Measurements from ENCODE around the gene TRMT112. TPM values are rescaled to one million over a fixed set of nuclear protein-coding genes. Genes with fewer than 3 reads are reported as not detected.

Gene TRMT112
- total and polyA plus RNA-seq, 10 of the 15 experiments (the other 5 are each of a cell fraction or from before 2014, with no cell fraction given), result 212 to 455 (median 308) TPM

DNA sequence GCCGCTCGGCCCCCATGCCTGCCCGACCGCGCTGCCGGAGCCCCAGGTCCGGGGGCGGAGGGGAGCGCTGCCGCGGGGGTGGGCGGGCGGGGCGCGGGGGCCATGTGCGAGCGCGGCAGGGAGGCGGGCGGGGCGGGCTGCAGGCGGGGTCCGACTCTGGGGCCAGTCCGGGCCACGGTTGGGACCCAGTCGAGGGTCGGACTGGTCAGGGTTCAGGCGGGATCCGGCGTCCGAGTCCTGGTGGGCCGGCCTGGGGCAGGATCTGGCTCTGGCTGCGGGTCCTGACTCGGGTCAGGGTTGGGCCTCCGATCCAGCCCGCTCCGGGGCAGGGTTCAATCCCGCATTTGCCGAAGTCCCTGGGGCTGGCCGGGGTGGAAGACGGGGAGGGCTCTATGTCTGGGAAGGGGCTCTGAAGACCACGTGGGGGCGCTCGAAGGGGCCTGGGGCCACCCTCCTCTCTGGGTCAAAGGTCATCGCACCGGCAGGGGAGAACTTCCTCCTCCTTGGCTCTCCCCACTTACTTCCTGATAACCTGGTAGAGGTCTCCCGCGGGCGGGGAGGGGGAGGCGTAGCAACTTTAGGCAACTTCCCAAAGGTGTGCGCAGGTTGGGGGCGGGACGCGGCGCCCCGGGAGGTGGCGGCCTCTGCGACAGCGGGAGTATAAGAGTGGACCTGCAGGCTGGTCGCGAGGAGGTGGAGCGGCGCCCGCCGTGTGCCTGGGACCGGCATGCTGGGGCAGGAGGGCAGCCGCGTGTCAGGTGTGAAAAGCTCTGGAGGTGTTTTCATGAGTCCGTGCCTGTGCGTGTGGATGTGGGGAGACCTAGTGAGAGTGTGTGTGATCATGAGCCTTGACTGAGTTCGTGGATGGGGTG is 11.4 kb downstream of the TRMT112 start:
- SMC1A ChIA-PET (ENCODE audit: uncharacterized antibody, unreplicated experiment), result interaction anchor here (2.0 to 5.7 kb wide), 4 partner anchors 12 to 100 kb away, joined by 7 to 98 read pairs (median 12); partner anchors contain the start of genes FERMT3, PRDX5 and TRMT112
- no peak for TF ChIP-seq HDAC6 (IDR thresholded peaks at IDR 0.05; ENCODE audit: unreplicated experiment)
- TF ChIP-seq, protein P1, sequence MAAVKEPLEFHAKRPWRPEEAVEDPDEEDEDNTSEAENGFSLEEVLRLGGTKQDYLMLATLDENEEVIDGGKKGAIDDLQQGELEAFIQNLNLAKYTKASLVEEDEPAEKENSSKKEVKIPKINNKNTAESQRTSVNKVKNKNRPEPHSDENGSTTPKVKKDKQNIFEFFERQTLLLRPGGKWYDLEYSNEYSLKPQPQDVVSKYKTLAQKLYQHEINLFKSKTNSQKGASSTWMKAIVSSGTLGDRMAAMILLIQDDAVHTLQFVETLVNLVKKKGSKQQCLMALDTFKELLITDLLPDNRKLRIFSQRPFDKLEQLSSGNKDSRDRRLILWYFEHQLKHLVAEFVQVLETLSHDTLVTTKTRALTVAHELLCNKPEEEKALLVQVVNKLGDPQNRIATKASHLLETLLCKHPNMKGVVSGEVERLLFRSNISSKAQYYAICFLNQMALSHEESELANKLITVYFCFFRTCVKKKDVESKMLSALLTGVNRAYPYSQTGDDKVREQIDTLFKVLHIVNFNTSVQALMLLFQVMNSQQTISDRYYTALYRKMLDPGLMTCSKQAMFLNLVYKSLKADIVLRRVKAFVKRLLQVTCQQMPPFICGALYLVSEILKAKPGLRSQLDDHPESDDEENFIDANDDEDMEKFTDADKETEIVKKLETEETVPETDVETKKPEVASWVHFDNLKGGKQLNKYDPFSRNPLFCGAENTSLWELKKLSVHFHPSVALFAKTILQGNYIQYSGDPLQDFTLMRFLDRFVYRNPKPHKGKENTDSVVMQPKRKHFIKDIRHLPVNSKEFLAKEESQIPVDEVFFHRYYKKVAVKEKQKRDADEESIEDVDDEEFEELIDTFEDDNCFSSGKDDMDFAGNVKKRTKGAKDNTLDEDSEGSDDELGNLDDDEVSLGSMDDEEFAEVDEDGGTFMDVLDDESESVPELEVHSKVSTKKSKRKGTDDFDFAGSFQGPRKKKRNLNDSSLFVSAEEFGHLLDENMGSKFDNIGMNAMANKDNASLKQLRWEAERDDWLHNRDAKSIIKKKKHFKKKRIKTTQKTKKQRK (IDR thresholded peaks at IDR 0.05; ENCODE audit: low read depth, low read length), result no peak
- TF ChIP-seq IKZF1 (conservative IDR thresholded peaks at IDR 0.05), result peak; percentile 16; the same call in 1 of the 2 replicates
- TF ChIP-seq ASH2L (IDR thresholded peaks at IDR 0.05; ENCODE audit: borderline replicate concordance, low read depth), result peak; percentile 74; the same call in 1 of the 2 replicates
- no peak for TF ChIP-seq RFX5 (IDR thresholded peaks at IDR 0.05; ENCODE audit: low read depth, low read length)
- TF ChIP-seq SP1 (IDR thresholded peaks at IDR 0.05; ENCODE audit: low read depth, low read length), result no peak
- TF ChIP-seq, protein P2, sequence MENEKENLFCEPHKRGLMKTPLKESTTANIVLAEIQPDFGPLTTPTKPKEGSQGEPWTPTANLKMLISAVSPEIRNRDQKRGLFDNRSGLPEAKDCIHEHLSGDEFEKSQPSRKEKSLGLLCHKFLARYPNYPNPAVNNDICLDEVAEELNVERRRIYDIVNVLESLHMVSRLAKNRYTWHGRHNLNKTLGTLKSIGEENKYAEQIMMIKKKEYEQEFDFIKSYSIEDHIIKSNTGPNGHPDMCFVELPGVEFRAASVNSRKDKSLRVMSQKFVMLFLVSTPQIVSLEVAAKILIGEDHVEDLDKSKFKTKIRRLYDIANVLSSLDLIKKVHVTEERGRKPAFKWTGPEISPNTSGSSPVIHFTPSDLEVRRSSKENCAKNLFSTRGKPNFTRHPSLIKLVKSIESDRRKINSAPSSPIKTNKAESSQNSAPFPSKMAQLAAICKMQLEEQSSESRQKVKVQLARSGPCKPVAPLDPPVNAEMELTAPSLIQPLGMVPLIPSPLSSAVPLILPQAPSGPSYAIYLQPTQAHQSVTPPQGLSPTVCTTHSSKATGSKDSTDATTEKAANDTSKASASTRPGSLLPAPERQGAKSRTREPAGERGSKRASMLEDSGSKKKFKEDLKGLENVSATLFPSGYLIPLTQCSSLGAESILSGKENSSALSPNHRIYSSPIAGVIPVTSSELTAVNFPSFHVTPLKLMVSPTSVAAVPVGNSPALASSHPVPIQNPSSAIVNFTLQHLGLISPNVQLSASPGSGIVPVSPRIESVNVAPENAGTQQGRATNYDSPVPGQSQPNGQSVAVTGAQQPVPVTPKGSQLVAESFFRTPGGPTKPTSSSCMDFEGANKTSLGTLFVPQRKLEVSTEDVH (IDR thresholded peaks at IDR 0.05; ENCODE audit: low read depth, partially characterized antibody), result no peak
- TF ChIP-seq ZZZ3 (IDR thresholded peaks at IDR 0.05; ENCODE audit: control insufficient read depth, insufficient read length, low read depth), result no peak
- TF ChIP-seq, protein P3, sequence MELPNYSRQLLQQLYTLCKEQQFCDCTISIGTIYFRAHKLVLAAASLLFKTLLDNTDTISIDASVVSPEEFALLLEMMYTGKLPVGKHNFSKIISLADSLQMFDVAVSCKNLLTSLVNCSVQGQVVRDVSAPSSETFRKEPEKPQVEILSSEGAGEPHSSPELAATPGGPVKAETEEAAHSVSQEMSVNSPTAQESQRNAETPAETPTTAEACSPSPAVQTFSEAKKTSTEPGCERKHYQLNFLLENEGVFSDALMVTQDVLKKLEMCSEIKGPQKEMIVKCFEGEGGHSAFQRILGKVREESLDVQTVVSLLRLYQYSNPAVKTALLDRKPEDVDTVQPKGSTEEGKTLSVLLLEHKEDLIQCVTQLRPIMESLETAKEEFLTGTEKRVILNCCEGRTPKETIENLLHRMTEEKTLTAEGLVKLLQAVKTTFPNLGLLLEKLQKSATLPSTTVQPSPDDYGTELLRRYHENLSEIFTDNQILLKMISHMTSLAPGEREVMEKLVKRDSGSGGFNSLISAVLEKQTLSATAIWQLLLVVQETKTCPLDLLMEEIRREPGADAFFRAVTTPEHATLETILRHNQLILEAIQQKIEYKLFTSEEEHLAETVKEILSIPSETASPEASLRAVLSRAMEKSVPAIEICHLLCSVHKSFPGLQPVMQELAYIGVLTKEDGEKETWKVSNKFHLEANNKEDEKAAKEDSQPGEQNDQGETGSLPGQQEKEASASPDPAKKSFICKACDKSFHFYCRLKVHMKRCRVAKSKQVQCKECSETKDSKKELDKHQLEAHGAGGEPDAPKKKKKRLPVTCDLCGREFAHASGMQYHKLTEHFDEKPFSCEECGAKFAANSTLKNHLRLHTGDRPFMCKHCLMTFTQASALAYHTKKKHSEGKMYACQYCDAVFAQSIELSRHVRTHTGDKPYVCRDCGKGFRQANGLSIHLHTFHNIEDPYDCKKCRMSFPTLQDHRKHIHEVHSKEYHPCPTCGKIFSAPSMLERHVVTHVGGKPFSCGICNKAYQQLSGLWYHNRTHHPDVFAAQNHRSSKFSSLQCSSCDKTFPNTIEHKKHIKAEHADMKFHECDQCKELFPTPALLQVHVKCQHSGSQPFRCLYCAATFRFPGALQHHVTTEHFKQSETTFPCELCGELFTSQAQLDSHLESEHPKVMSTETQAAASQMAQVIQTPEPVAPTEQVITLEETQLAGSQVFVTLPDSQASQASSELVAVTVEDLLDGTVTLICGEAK (IDR thresholded peaks at IDR 0.05; ENCODE audit: borderline replicate concordance), result no peak; the same call in 1 of the 2 replicates
- TF ChIP-seq FOXM1 (IDR thresholded peaks at IDR 0.05; ENCODE audit: low read depth, low read length), result no peak
- peak; percentile 98 for TF ChIP-seq NR2F1 (conservative IDR thresholded peaks at IDR 0.05)

More for the DNA sequence above, 11.4 kb downstream of the TRMT112 start:
- Histone ChIP-seq H3K4me2 (ENCODE audit: control insufficient read depth, insufficient read depth) (peak overlapping the region; percentile 99), H3K27ac (ENCODE audit: control insufficient read depth, insufficient read depth) (peak overlapping the region; percentile 79), H3K4me3 (peak overlapping the region; percentile 78), H3K79me2 (ENCODE audit: control insufficient read depth, insufficient read depth, low read length) (peaks cover 24% of the 10 kb centered on the region), H3K36me3 (ENCODE audit: control insufficient read depth in 2 of 2, insufficient read depth in 2 of 2, low read length in 1 of 2) (peaks cover 0 to 3% of the 10 kb centered on the region in 2 experiments; a peak in 2 of 4 replicates), H3K9ac (ENCODE audit: control insufficient read depth, insufficient read depth, low read length) (peak overlapping the region; percentile 80), H3K9me3 (replicated peaks; ENCODE audit: control insufficient read depth, insufficient read depth, low read length) (no peaks in the 10 kb centered on the region), H2AFZ (ENCODE audit: control insufficient read depth, low read depth, low read length) (peak overlapping the region; percentile 58), H3K27me3 (replicated peaks in 1 of 2; ENCODE audit: control insufficient read depth in 2 of 2, insufficient read depth in 2 of 2, low read length in 1 of 2) (peaks cover 0 to under 1% of the 10 kb centered on the region in 2 experiments; a peak in 2 of 4 replicates), H4K20me1 (ENCODE audit: control insufficient read depth, insufficient read depth) (no peaks in the 10 kb centered on the region), H3K4me1 (ENCODE audit: control insufficient read depth, insufficient read depth, low read length) (peaks cover 18% of the 10 kb centered on the region)
- RAD21 ChIA-PET (ENCODE audit: unreplicated experiment), result interaction anchor here (0.6 to 5.8 kb wide), 7 partner anchors 12 to 99 kb away, joined by 3 to 125 read pairs (median 6); partner anchors contain the start of genes FERMT3, PRDX5 and TRMT112
- intact Hi-C loops (cut with micrococcal nuclease; ENCODE audit: unreplicated experiment) (loop anchor here (1.0 to 2.0 kb wide), 5 partner anchors 11 to 65 kb away; partner anchors contain the start of genes CCDC88B, FKBP2 and TRMT112), in situ Hi-C loops (cut with MboI) (no loop called here)
- 2% methylated on average over 41 of the region's 71 CpGs for WGBS (ENCODE audit: insufficient coverage, insufficient replicate concordance, low lambda C conversion rate, missing lambda C conversion rate)
- peak; percentile 37 for ATAC-seq
- CTCF ChIA-PET, result interaction anchor here (0.5 to 5.8 kb wide), 9 partner anchors 11 to 174 kb away, joined by 3 to 74 read pairs (median 13); partner anchors contain the start of genes BAD, GPR137, PRDX5 and TRMT112
- POLR2A ChIA-PET, result interaction anchor here (0.6 to 5.8 kb wide), 7 partner anchors 11 to 101 kb away, joined by 3 to 70 read pairs (median 14); partner anchors contain the start of genes BAD, FERMT3, PRDX5 and TRMT112
- no peak for FAIRE-seq
- BruUV-seq (replicated peaks), result TSS peak; percentile 73
- DNase-seq (ENCODE audit: low read depth, low spot score), result no peak

Measured in GM12878 (cell line).